ENCODE measurements around the gene RALGPS1. TPM values are rescaled to one million over a fixed set of nuclear protein-coding genes. Genes with fewer than 3 reads are reported as not detected.

RALGPS1 gene
- total RNA-seq, 1 experiment from 2014 or later, result 18.6 TPM

DNA sequence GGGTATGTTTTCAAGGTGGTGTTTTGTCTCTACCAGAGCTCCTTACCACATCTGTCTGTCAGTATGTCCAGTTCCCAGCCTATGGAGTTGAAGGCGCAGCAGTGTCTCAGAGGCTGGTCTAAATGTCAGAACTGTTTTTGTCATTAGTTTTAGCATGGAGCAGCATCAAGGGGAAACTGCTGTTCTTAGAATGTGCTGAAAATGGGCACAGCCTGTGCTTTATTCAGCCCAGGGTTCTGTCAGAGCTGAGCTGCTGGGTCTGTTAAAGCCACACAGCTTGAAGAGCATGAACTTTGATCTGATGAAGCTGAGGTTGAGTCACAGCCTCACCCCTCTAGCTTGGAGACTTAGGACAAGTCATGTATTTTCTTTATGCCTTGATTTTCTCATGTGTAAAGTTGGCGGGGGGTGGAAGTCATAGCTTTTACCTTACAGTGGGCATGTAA, 71.9 kb downstream of the RALGPS1 start:
- DNase-seq, result no peak
- H2BK5ac ChIP-seq (ENCODE audit: insufficient read length, low read length), result no peak overlapping the region
- Mint-ChIP-seq H3K27me3 (ENCODE audit: low read depth) (no peaks in the 10 kb centered on the region), H3K27ac (no peak overlapping the region), H3K4me1 (peaks cover 0 to 6% of the 10 kb centered on the region in 2 experiments; a peak in 1 of 4 replicates), H3K4me3 (no peak overlapping the region), H3K9me3 (peaks cover under 1 to 2% of the 10 kb centered on the region in 2 experiments; a peak in 1 of 5 replicates), H3K36me3 (ENCODE audit: insufficient read depth in 1 of 3, low read depth in 3 of 3) (peaks cover 0 to 6% (median 3%) of the 10 kb centered on the region in 3 experiments; a peak in 5 of 7 replicates)
- H3T11ph ChIP-seq (ENCODE audit: low read length), result no peak overlapping the region
- no peak overlapping the region for H3K4ac ChIP-seq (ENCODE audit: low read depth, low read length)
- no peak overlapping the region for H3K4me2 ChIP-seq (ENCODE audit: insufficient read depth, insufficient read length, low read length)
- H3K56ac ChIP-seq (ENCODE audit: insufficient read length, low read depth, low read length), result no peak overlapping the region
- H3K9ac ChIP-seq (ENCODE audit: extremely low read depth, insufficient read length, low read length), result no peak overlapping the region
- H3K27me3 ChIP-seq (ENCODE audit: insufficient read depth, low read length), result no peaks in the 10 kb centered on the region
- H3K23me2 ChIP-seq (ENCODE audit: insufficient read length, low read depth, low read length, poor library complexity, severe bottlenecking), result no peaks in the 10 kb centered on the region
- no peak overlapping the region for H2BK12ac ChIP-seq (ENCODE audit: insufficient read length, low read depth, low read length)
- no peak overlapping the region for H4K5ac ChIP-seq (ENCODE audit: insufficient read length, low read depth, low read length)
- H3K18ac ChIP-seq (ENCODE audit: insufficient read length, low read depth, low read length), result no peak overlapping the region
- no peak overlapping the region for H4K8ac ChIP-seq (replicated peaks; ENCODE audit: insufficient read length, low read depth, low read length)
- H3K27ac ChIP-seq (ENCODE audit: insufficient read length, low read depth, low read length), result no peak overlapping the region
- TF ChIP-seq, protein P1, sequence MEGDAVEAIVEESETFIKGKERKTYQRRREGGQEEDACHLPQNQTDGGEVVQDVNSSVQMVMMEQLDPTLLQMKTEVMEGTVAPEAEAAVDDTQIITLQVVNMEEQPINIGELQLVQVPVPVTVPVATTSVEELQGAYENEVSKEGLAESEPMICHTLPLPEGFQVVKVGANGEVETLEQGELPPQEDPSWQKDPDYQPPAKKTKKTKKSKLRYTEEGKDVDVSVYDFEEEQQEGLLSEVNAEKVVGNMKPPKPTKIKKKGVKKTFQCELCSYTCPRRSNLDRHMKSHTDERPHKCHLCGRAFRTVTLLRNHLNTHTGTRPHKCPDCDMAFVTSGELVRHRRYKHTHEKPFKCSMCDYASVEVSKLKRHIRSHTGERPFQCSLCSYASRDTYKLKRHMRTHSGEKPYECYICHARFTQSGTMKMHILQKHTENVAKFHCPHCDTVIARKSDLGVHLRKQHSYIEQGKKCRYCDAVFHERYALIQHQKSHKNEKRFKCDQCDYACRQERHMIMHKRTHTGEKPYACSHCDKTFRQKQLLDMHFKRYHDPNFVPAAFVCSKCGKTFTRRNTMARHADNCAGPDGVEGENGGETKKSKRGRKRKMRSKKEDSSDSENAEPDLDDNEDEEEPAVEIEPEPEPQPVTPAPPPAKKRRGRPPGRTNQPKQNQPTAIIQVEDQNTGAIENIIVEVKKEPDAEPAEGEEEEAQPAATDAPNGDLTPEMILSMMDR (conservative IDR thresholded peaks at IDR 0.05), result no peak
- WGBS (ENCODE audit: extremely low coverage, insufficient read length, low lambda C conversion rate), result no CpG with 5 or more reads among the region's 2 CpGs
- no peak overlapping the region for H2BK20ac ChIP-seq (ENCODE audit: low read depth, low read length, poor library complexity, severe bottlenecking)
- no peaks in the 10 kb centered on the region for H3K4me1 ChIP-seq (ENCODE audit: insufficient read depth, low read length)
- H3K14ac ChIP-seq (ENCODE audit: insufficient read depth, low read length), result no peak overlapping the region
- no peak overlapping the region for H4K91ac ChIP-seq (ENCODE audit: insufficient read length, low read depth, low read length)
- H3K79me2 ChIP-seq (ENCODE audit: insufficient read depth, low read length), result no peaks in the 10 kb centered on the region
- H3K79me1 ChIP-seq (ENCODE audit: insufficient read depth, low read depth, low read length, poor library complexity, severe bottlenecking), result no peaks in the 10 kb centered on the region
- H3K9me3 ChIP-seq (ENCODE audit: control insufficient read depth, low read depth, low read length), result no peaks in the 10 kb centered on the region
- H4K20me1 ChIP-seq (ENCODE audit: control insufficient read depth, insufficient read depth, insufficient read length), result no peaks in the 10 kb centered on the region
- H2AK5ac ChIP-seq (ENCODE audit: insufficient read length, low read length), result no peak overlapping the region
- H3K23ac ChIP-seq (ENCODE audit: insufficient read length, low read depth, low read length), result no peak overlapping the region
- H2BK15ac ChIP-seq (ENCODE audit: low read depth, low read length), result no peak overlapping the region
- no peak overlapping the region for H2BK120ac ChIP-seq (ENCODE audit: low read depth, low read length, poor library complexity, severe bottlenecking)
- H2AFZ ChIP-seq (ENCODE audit: low read length), result no peak overlapping the region

Data from H9 (cell line).